ENCODE results near the gene XPNPEP2.

XPNPEP2 gene

GRCh38 chrX:129731228-129731627 lies 7.6 kb upstream of the XPNPEP2 start:
- DNase-seq (no peak), ATAC-seq (ENCODE audit: insufficient read depth, low read depth) (no peak)
- no peaks in the 10 kb centered on the region for H4K20me1 ChIP-seq (ENCODE audit: insufficient read depth, low read length)
- H3K4me1 ChIP-seq (ENCODE audit: insufficient read depth, low read length) = peaks cover 82% of the 10 kb centered on the region
- no peaks in the 10 kb centered on the region for H3K27me3 ChIP-seq (ENCODE audit: insufficient read depth, low read length, poor library complexity)
- TF ChIP-seq, protein P1, sequence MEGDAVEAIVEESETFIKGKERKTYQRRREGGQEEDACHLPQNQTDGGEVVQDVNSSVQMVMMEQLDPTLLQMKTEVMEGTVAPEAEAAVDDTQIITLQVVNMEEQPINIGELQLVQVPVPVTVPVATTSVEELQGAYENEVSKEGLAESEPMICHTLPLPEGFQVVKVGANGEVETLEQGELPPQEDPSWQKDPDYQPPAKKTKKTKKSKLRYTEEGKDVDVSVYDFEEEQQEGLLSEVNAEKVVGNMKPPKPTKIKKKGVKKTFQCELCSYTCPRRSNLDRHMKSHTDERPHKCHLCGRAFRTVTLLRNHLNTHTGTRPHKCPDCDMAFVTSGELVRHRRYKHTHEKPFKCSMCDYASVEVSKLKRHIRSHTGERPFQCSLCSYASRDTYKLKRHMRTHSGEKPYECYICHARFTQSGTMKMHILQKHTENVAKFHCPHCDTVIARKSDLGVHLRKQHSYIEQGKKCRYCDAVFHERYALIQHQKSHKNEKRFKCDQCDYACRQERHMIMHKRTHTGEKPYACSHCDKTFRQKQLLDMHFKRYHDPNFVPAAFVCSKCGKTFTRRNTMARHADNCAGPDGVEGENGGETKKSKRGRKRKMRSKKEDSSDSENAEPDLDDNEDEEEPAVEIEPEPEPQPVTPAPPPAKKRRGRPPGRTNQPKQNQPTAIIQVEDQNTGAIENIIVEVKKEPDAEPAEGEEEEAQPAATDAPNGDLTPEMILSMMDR (IDR thresholded peaks at IDR 0.05; ENCODE audit: borderline replicate concordance, extremely low read depth, low read length, poor library complexity, severe bottlenecking) = no peak
- no peak for TF ChIP-seq EZH2 (IDR thresholded peaks at IDR 0.05; ENCODE audit: borderline replicate concordance, low read depth, low read length, severe bottlenecking)
- H3K79me2 ChIP-seq (ENCODE audit: insufficient read depth, low read length) = no peaks in the 10 kb centered on the region
- H3K27ac ChIP-seq (ENCODE audit: low read length) = peak overlapping the region; percentile 88
- H2AFZ ChIP-seq (ENCODE audit: low read depth, low read length) = no peak overlapping the region
- H3K4me3 ChIP-seq (ENCODE audit: low read depth in 1 of 2, low read length in 2 of 2) = no peak overlapping the region
- H3K4me2 ChIP-seq (ENCODE audit: insufficient read depth, low read length) = no peak overlapping the region
- no peaks in the 10 kb centered on the region for H3K36me3 ChIP-seq (ENCODE audit: insufficient read depth, low read length)
- no peaks in the 10 kb centered on the region for H3K9me3 ChIP-seq (ENCODE audit: insufficient read depth, low read length, severe bottlenecking)
- no peak overlapping the region for H3K9ac ChIP-seq (ENCODE audit: low read depth, low read length)

GRCh38 chrX:129732857-129733256 lies 5.9 kb upstream of the XPNPEP2 start:
- Histone ChIP-seq H3K9me3 (ENCODE audit: insufficient read depth, low read length, severe bottlenecking) (no peaks in the 10 kb centered on the region), H3K27ac (ENCODE audit: low read length) (peak overlapping the region; percentile 88), H3K27me3 (ENCODE audit: insufficient read depth, low read length, poor library complexity) (no peaks in the 10 kb centered on the region), H3K9ac (ENCODE audit: low read depth, low read length) (peak overlapping the region; percentile 54), H3K4me2 (ENCODE audit: insufficient read depth, low read length) (peak overlapping the region; percentile 10), H3K4me3 (ENCODE audit: low read depth in 1 of 2, low read length in 2 of 2) (no peak overlapping the region), H3K79me2 (ENCODE audit: insufficient read depth, low read length) (no peaks in the 10 kb centered on the region), H3K36me3 (ENCODE audit: insufficient read depth, low read length) (no peaks in the 10 kb centered on the region), H4K20me1 (ENCODE audit: insufficient read depth, low read length) (no peaks in the 10 kb centered on the region), H2AFZ (ENCODE audit: low read depth, low read length) (no peak overlapping the region), H3K4me1 (ENCODE audit: insufficient read depth, low read length) (peaks cover 89% of the 10 kb centered on the region)
- DNase-seq (no peak), ATAC-seq (ENCODE audit: insufficient read depth, low read depth) (peak; percentile 37)
- TF ChIP-seq, protein P1 (IDR thresholded peaks at IDR 0.05; ENCODE audit: borderline replicate concordance, extremely low read depth, low read length, poor library complexity, severe bottlenecking) = no peak
- TF ChIP-seq EZH2 (IDR thresholded peaks at IDR 0.05; ENCODE audit: borderline replicate concordance, low read depth, low read length, severe bottlenecking) = no peak

- Histone ChIP-seq H3K4me2 (ENCODE audit: insufficient read depth, low read length) (peak overlapping the region; percentile 10), H2AFZ (ENCODE audit: low read depth, low read length) (no peak overlapping the region), H3K36me3 (ENCODE audit: insufficient read depth, low read length) (no peaks in the 10 kb centered on the region), H3K27ac (ENCODE audit: low read length) (peak overlapping the region; percentile 88), H3K79me2 (ENCODE audit: insufficient read depth, low read length) (no peaks in the 10 kb centered on the region), H3K4me1 (ENCODE audit: insufficient read depth, low read length) (peaks cover 94% of the 10 kb centered on the region), H3K27me3 (ENCODE audit: insufficient read depth, low read length, poor library complexity) (no peaks in the 10 kb centered on the region), H3K4me3 (ENCODE audit: low read depth in 1 of 2, low read length in 2 of 2) (no peak overlapping the region), H3K9ac (ENCODE audit: low read depth, low read length) (peak overlapping the region; percentile 54), H3K9me3 (ENCODE audit: insufficient read depth, low read length, severe bottlenecking) (no peaks in the 10 kb centered on the region), H4K20me1 (ENCODE audit: insufficient read depth, low read length) (no peaks in the 10 kb centered on the region)
- ATAC-seq (ENCODE audit: insufficient read depth, low read depth) (peak; percentile 84), DNase-seq (peak; percentile 82)
- TF ChIP-seq EZH2 (IDR thresholded peaks at IDR 0.05; ENCODE audit: borderline replicate concordance, low read depth, low read length, severe bottlenecking) = no peak
- TF ChIP-seq, protein P1 (IDR thresholded peaks at IDR 0.05; ENCODE audit: borderline replicate concordance, extremely low read depth, low read length, poor library complexity, severe bottlenecking) = no peak
Observed at GRCh38 chrX:129733335-129733734, 5.4 kb upstream of the XPNPEP2 start.

DNA sequence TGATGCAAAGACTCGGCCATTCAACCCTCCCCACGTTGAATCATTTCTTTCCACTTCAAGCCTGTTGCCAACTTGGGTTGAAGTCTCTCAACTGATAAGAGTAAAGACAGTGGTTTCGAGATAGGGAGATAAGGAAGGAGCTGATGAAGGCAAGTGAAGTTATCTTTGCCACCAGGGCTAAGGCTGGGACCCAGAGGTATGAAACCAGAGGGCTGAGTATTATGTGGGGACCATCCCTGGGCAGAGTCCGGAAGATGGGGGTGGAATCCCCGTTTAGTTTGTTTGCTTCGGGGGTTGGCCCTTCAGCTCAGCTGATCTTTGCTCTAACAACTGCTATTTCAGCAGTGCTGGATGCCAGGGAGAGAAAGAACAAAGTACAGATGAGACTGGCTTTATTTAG lies 2.3 kb upstream of the XPNPEP2 start:
- peaks cover 98% of the 10 kb centered on the region for H3K4me1 ChIP-seq (ENCODE audit: insufficient read depth, low read length)
- no peaks in the 10 kb centered on the region for H3K36me3 ChIP-seq (ENCODE audit: insufficient read depth, low read length)
- H3K4me2 ChIP-seq (ENCODE audit: insufficient read depth, low read length) = 0 out of 2 replicates have a peak overlapping the region, but pooled peaks have one; percentile 12
- no peak for TF ChIP-seq EZH2 (IDR thresholded peaks at IDR 0.05; ENCODE audit: borderline replicate concordance, low read depth, low read length, severe bottlenecking)
- H3K9ac ChIP-seq (ENCODE audit: low read depth, low read length) = peak overlapping the region; percentile 47
- no peaks in the 10 kb centered on the region for H3K9me3 ChIP-seq (ENCODE audit: insufficient read depth, low read length, severe bottlenecking)
- H2AFZ ChIP-seq (ENCODE audit: low read depth, low read length) = no peak overlapping the region
- peak overlapping the region; percentile 88 for H3K27ac ChIP-seq (ENCODE audit: low read length)
- H4K20me1 ChIP-seq (ENCODE audit: insufficient read depth, low read length) = no peaks in the 10 kb centered on the region
- DNase-seq = peak; percentile 58
- peak; percentile 42 for ATAC-seq (ENCODE audit: insufficient read depth, low read depth)
- H3K4me3 ChIP-seq (ENCODE audit: low read depth in 1 of 2, low read length in 2 of 2) = no peak overlapping the region
- no peaks in the 10 kb centered on the region for H3K27me3 ChIP-seq (ENCODE audit: insufficient read depth, low read length, poor library complexity)
- no peaks in the 10 kb centered on the region for H3K79me2 ChIP-seq (ENCODE audit: insufficient read depth, low read length)

All from DND-41 (cell line).